Kidney (tissue), 14 donors: ENCODE measurements around the gene PDE6B. TPM values are rescaled to one million over a fixed set of nuclear protein-coding genes. Genes with fewer than 3 reads are reported as not detected.

ENCODE experiments used
- DNase-seq, 5 donors: peaks; one replicate each; pipeline ENCODE4 v3.0.0-alpha.2; 2013 to 2020
- FAIRE-seq: peaks from 2 replicates; lab custom pipeline; 2012; peaks lifted over from hg19 to GRCh38; lab: Jason Lieb, UNC
- H3K27ac ChIP-seq, 2 donors: one replicate each; pipeline ENCODE4 v1.7.0; 2013; ENCODE audit warnings: low read depth in 2 of 2, low read length in 2 of 2, inconsistent platforms in 1 of 2
- H3K27me3 ChIP-seq: one replicate; pipeline ENCODE4 v1.7.1; 2013; ENCODE audit warnings: low read length, inconsistent platforms; ENCODE audit not compliant: control insufficient read depth, insufficient read depth
- H3K36me3 ChIP-seq, 3 donors: one replicate each; pipeline versions ENCODE4 v1.7.0 to v1.7.1; 2013; ENCODE audit warnings: low read length in 3 of 3, control low read depth in 1 of 3, inconsistent platforms in 1 of 3; ENCODE audit not compliant: insufficient read depth in 3 of 3, control insufficient read depth in 2 of 3
- H3K4me1 ChIP-seq, 3 donors: one replicate each; pipeline versions ENCODE4 v1.7.0 to v1.7.1; 2013; ENCODE audit warnings: low read length in 3 of 3, inconsistent platforms in 1 of 3, low read depth in 1 of 3; ENCODE audit not compliant: control insufficient read depth in 2 of 3, insufficient read depth in 2 of 3
- H3K4me3 ChIP-seq, 3 donors: one replicate each; pipeline versions ENCODE4 v1.7.0 to v1.8.1; 2013; ENCODE audit warnings: low read length in 3 of 3, control low read depth in 1 of 3, inconsistent platforms in 1 of 3
- H3K9ac ChIP-seq, 3 donors: one replicate each; pipeline versions ENCODE4 v1.7.0 to v1.7.1; 2013; ENCODE audit warnings: low read length in 3 of 3, control low read depth in 1 of 3, inconsistent platforms in 1 of 3
- H3K9me3 ChIP-seq, 3 donors: one replicate each; pipeline versions ENCODE4 v1.7.0 to v1.7.1; 2013; ENCODE audit warnings: low read length in 3 of 3, control low read depth in 1 of 3, inconsistent platforms in 1 of 3; ENCODE audit not compliant: control insufficient read depth in 2 of 3, insufficient read depth in 1 of 3
- intact Hi-C: fragments of 100-400 bp; cut with DNase I; formaldehyde crosslinking; loops from one replicate; pipeline ENCODE4 v1.11.1; 2022
- polyA plus RNA-seq: library from polyadenylated mRNA; stranded (reverse); fragments of 350-450 nt; fragmentation: Illumina TruSeq; extraction: RNeasy Lipid Tissue Mini Kit (QIAGEN cat#74804); gene quantifications from one replicate; pipeline ENCODE4 v1.2.3, GENCODE V29; 2014; ENCODE audit warnings: low read depth, low replicate concordance; ENCODE audit not compliant: insufficient read depth
- total RNA-seq: library from RNA; stranded (reverse); fragmentation: NEBNext Ultra II Directional; extraction: Animal tissue kit (Norgen Biotek cat#: 25700); gene quantifications from one replicate; pipeline ENCODE4 v1.2.1, GENCODE V29; 2021
- TF ChIP-seq, protein P1 (sequence below): IDR thresholded peaks from 3 replicates; pipeline ENCODE4 v1.5.1; 2012; ENCODE audit warnings: mild to moderate bottlenecking, moderate library complexity, borderline replicate concordance; ENCODE audit not compliant: insufficient read depth; ENCODE audit errors: extremely low read depth
- donor health status: control.
- donor health status: control.
- donor health status: control.
- donor health status: control.
- donor health status: control.
- donor health status: DM: yes; HTN: yes; CAD: no.
- donor health status: Normal renal cell carcinoma (clear cell type).

The PDE6B gene
- total and polyA plus RNA-seq, 2 donors from 2014 or later = 10.7 to 10.8 TPM

DNA sequence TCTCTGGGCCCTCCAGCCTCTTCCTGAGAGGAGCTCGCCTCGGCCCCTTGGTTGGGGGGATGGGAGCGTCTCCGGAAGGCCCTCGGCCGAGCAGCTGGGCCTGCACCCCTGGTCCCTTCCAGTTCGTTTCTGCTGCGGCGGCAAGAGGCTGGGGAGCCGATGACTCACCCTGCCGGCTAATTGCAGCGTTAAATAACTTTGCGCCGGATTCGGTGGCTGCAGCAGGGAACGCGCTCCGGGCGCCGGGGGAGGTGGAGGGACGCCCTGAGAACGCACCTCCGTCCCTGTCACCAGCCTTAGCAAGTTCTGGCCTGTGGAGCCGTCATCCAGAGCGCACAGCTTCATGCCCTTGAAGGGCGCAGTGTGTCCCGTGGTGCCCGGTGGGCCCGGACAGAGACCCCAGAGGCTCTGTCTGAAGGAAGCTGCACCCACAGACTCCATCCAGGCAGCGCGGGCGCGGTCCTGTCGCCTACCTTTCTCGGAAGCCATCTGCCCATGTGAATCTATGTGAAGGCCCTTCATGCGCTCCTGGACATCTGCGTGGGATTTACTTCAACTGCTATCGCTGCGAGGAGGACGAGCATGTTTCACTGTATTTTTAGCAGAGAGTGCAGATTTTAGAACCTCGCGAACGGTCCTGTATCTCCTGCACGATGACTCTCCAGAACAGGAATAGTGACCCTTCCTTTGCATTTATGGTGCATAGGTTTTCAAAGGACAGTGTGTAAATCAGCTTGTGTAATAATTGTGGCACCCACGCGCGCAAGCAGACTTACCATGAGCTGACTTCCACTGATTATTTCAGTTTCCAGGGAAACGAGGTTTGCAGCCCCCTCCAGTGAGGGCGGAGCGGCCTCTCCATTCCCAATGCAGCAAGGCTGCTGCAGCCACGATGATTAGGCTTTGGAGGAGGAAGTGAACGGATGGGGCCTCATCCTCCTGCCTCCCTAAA lies 47.6 kb upstream of the PDE6B start:
- TF ChIP-seq, protein P1, sequence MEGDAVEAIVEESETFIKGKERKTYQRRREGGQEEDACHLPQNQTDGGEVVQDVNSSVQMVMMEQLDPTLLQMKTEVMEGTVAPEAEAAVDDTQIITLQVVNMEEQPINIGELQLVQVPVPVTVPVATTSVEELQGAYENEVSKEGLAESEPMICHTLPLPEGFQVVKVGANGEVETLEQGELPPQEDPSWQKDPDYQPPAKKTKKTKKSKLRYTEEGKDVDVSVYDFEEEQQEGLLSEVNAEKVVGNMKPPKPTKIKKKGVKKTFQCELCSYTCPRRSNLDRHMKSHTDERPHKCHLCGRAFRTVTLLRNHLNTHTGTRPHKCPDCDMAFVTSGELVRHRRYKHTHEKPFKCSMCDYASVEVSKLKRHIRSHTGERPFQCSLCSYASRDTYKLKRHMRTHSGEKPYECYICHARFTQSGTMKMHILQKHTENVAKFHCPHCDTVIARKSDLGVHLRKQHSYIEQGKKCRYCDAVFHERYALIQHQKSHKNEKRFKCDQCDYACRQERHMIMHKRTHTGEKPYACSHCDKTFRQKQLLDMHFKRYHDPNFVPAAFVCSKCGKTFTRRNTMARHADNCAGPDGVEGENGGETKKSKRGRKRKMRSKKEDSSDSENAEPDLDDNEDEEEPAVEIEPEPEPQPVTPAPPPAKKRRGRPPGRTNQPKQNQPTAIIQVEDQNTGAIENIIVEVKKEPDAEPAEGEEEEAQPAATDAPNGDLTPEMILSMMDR = no peak
- Histone ChIP-seq H3K27ac (no peak overlapping the region), H3K4me1 (no peaks in the 10 kb centered on the region), H3K27me3 (peaks cover 44% of the 10 kb centered on the region), H3K9me3 (peaks cover 0 to 2% (median 0%) of the 10 kb centered on the region in 3 donors), H3K4me3 (no peak overlapping the region), H3K36me3 (no peaks in the 10 kb centered on the region), H3K9ac (no peak overlapping the region)
- FAIRE-seq (no peak), DNase-seq (peak in 2 of 5 donors; percentile 11 to 42)
- intact Hi-C loops = no loop called here

DNA sequence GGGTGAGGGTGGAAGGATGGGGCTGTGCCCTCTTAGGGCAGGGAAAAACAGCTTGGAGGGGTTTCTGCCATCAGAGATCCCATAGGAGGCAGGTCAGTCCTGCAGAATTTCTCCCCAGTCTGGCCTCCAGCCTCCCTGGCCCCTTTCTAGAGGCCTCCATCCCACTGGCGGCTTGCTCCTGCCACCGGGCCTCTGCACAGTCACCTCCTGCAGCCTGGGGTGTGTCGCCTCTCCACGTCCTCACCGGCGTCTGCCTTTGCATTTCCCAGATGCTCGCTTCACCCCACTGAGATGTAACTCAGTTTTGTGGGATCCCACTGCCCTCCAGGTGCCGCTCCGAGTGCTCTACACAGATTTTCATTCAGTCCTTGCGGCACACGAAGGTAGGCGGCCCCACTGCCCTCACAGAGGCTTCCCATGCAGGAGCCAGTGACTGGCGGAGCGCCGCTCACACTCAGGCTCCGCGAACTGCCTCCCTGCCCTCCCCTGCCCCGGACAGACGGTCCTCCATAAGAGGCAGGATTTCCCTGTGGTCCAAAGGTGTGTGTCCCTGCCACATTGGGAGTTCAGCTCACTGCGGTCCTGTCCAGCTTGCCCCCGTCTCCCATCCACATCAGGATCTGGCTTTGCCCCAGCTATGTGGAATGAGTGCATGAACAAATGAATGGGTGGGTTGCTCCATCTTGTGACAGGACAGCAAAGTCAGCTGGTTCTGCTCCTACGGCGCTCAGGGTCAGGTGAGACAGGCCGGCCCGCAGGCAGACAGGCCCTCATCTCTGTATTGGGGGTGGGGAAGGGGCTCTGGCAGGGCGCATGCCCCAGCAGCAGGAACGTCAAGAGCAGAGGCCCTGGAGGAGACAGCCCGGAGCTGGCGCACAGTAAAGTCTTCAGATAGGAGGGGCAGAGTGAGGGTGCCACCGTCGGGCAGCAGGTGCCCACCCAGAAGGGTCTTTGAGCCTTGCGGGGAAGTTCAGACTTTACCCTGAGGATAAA lies 46.6 kb upstream of the PDE6B start:
- no peak overlapping the region for H3K27ac ChIP-seq
- DNase-seq (no peak), FAIRE-seq (no peak)
- peaks cover 0 to 2% (median 0%) of the 10 kb centered on the region in 3 donors for H3K9me3 ChIP-seq
- H3K4me3 ChIP-seq = no peak overlapping the region
- no peaks in the 10 kb centered on the region for H3K4me1 ChIP-seq
- peaks cover 35% of the 10 kb centered on the region for H3K27me3 ChIP-seq
- TF ChIP-seq, protein P1 = no peak
- intact Hi-C loops = no loop called here
- no peaks in the 10 kb centered on the region for H3K36me3 ChIP-seq
- H3K9ac ChIP-seq = no peak overlapping the region

DNA sequence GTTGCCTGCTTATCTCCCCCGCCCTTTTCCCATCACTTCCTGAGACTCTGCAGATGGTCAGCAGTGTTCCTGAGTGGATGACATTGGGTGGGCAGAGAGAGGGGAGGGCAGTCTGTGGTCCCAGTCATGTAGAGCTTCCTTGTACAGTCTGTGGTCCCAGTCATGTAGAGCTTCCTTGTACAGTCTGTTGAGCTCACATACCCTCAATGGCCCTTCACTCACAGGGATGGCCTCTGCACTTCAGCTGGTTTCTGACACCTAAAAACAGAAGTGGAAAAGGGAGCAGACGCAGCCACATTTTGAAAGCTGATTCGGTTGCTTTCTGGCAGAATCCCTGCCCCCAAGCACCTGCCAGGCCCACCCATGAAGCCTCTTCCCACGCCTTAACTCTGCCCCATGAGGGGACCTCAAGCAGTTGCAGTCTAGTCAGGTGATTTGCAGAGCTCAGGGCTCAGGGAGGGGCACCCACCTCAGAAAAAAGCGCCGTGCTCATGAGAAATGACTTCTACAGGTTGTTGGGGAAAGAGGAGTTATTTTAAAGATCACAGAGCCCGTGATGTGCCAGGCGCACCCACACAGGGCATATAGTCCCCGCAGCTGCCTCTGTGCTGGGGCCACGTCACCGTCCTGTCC lies 45.7 kb upstream of the PDE6B start:
- H3K9me3 ChIP-seq = peaks cover 0 to 5% (median 0%) of the 10 kb centered on the region in 3 donors
- H3K9ac ChIP-seq = no peak overlapping the region
- TF ChIP-seq, protein P1 = no peak
- H3K27me3 ChIP-seq = peaks cover 28% of the 10 kb centered on the region
- intact Hi-C loops = no loop called here
- DNase-seq = no peak
- H3K4me1 ChIP-seq = no peaks in the 10 kb centered on the region
- no peak overlapping the region for H3K27ac ChIP-seq
- no peak for FAIRE-seq
- H3K4me3 ChIP-seq = no peak overlapping the region
- H3K36me3 ChIP-seq = no peaks in the 10 kb centered on the region
